ENCODE measurements around the gene ELANE. TPM values are rescaled to one million over a fixed set of nuclear protein-coding genes. Genes with fewer than 3 reads are reported as not detected.
"Not testable (repeated sequence)": the region's sequence is repeated elsewhere in the genome, so short reads cannot be mapped to it uniquely, and the experiment has no call there.

Gene ELANE
- total RNA-seq, 1 donor, result 11.0 TPM

GRCh38 chr19:835210-835810, 16.8 kb upstream of the ELANE start:
- no peak for DNase-seq (ENCODE audit: low read depth in 2 of 3, low spot score in 2 of 3)

DNA sequence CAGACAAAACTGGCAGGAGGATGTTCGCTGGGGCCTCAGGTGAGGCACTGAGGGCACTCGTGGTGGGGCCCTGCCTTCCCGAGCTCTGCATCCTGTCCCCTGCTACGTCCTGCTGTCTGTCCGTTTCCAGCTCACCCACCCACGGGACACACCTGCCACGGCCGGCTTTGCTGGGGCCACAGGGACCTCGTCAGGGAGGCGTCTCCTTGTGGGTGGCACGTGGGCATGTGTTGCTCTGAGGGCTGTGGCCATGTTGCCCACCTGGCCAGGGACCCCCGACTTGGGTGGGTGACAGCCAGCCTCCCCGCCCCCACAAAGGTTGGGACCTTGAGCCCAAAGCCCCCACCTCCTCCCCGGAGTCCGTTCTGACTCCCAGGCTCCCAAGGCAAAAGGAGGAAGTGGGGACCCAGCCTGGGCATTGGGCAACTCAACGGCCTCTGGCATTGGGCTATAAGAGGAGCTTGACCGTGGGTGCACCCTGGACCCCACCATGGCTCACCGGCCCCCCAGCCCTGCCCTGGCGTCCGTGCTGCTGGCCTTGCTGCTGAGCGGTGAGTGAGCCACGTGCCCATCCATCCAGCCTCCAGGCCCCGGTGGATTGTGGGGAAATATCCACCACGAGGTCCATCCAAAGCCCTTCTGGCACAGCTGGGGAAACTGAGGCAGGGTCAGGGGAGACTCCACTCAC, 11.4 kb upstream of the ELANE start, which contains the start of gene PRTN3:
Gene PRTN3, plus strand, starts transcription at position 481 of the 688 bp plus-strand sequence. Its CDS starts 10 bp downstream, at position 491.
- DNase-seq (ENCODE audit: low read depth in 2 of 3, low spot score in 2 of 3), result no peak

- DNase-seq (ENCODE audit: low read depth in 2 of 3, low spot score in 2 of 3), result not testable (repeated sequence)
Observed at GRCh38 chr19:842802-843179, 9.3 kb upstream of the ELANE start.

- DNase-seq (ENCODE audit: low read depth in 2 of 3, low spot score in 2 of 3), result no peak
Observed at GRCh38 chr19:843180-843835, 8.8 kb upstream of the ELANE start.

DNA sequence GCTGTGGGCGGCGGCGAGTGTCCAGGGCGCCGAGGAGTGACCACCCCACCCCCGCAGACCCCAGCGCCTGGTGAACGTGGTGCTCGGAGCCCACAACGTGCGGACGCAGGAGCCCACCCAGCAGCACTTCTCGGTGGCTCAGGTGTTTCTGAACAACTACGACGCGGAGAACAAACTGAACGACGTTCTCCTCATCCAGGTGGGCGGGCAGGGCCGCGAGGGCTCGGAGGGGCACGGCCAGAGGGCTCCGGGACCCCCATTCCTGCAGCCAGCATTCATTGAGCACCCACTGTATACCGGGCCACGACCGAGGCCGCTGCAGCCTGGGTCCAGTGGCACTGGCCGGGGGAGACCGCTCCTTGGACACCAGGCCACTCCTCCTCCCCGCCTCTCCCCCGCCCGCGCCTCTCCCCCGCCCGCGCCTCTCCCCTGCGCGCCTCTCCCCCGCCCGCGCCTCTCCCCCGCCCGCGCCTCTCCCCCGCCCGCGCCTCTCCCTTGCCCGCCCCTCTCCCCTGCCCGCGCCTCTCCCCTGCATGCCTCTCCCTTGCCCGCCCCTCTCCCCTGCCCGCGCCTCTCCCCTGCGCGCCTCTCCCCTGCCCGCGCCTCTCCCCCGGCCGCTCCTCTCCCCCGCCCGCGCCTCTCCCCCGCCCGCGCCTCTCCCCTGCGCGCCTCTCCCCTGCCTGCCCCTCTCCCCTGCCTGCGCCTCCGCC, 8.1 kb upstream of the ELANE start:
- no peak for DNase-seq (ENCODE audit: low read depth in 2 of 3, low spot score in 2 of 3)

GRCh38 chr19:844546-844971, 7.5 kb upstream of the ELANE start:
- peak in 1 of 3 donors; percentile 38 for DNase-seq (ENCODE audit: low read depth in 2 of 3, low spot score in 2 of 3)

DNA sequence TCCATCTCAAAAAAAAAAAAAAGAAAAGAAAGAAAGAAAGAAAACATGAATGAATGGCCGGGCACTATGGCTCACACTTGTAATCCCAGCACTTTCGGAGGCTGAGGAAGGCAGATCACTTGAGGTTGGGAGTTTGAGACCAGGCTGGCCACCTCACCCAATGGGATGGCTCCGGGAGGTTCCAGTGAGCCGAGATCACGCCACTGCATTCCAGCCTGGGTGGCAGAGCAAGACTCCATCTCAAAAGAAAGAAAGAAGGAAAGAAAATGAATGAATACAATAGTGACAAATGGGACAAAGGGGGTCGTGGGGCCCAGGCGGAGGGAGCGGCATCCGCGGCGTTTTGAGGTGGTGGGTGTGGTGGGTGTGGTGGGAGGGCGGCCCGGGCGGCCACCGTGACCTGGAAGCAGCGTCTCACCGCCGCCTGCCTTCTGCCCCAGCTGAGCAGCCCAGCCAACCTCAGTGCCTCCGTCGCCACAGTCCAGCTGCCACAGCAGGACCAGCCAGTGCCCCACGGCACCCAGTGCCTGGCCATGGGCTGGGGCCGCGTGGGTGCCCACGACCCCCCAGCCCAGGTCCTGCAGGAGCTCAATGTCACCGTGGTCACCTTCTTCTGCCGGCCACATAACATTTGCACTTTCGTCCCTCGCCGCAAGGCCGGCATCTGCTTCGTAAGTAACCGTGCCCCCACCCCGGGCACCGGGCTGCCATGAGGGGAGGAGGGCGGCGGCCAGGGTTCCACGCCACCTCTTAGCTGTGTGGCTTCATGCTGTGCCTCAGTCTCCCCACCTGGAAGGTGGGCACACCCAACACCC, 6.2 kb upstream of the ELANE start:
- DNase-seq (ENCODE audit: low read depth in 2 of 3, low spot score in 2 of 3), result no peak

- no peak for DNase-seq (ENCODE audit: low read depth in 2 of 3, low spot score in 2 of 3)
Observed at GRCh38 chr19:848386-848921, 3.6 kb upstream of the ELANE start.

- DNase-seq (ENCODE audit: low read depth in 2 of 3, low spot score in 2 of 3), result not testable (repeated sequence)
Observed at GRCh38 chr19:849195-849594, 2.9 kb upstream of the ELANE start.

DNA sequence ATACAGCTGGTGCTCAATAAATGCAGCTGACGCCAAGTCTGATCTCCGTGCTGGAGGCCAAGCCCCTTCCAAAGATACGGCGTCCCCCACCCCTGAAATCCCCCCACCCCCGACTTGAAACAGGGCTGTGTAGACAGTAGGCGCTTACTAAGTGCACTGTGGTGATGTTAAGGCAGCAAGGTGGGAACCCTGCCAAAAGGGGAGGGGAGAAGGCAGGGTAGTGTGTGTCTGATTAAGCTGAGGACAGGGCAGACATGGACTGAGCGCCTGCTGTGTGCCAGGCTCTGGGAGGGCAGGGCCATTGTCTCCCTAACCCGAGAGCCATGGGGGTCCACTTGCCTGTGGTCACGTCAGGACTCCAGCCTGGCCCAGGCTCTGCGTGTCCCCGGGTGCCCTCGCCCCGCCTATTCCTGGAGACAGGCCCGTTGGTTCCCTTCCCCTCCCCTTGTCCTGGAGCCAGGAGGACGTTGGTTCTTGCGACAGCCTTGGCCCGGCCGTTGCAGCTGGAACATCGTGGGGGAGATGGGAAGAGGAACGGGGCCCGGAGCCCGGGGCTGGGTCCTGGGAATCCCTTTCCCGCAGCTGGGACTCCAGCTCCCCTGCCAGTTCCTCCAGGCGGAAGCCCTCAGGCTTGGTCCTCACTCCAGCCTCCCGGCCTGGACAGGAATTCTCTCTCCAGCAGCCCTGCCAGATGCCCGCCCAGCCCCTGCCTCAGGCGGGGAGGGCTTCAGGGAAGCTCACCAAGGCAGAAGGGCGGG, 1.7 kb upstream of the ELANE start:
- peak in 1 of 3 donors; percentile 49 for DNase-seq (ENCODE audit: low read depth in 2 of 3, low spot score in 2 of 3)

- DNase-seq (ENCODE audit: low read depth in 2 of 3, low spot score in 2 of 3), result no peak
Observed at GRCh38 chr19:850979-851335, 1.1 kb upstream of the ELANE start.

GRCh38 chr19:853014-853585, 997 bp downstream of the ELANE start:
- DNase-seq (ENCODE audit: low read depth in 2 of 3, low spot score in 2 of 3), result no peak

DNA sequence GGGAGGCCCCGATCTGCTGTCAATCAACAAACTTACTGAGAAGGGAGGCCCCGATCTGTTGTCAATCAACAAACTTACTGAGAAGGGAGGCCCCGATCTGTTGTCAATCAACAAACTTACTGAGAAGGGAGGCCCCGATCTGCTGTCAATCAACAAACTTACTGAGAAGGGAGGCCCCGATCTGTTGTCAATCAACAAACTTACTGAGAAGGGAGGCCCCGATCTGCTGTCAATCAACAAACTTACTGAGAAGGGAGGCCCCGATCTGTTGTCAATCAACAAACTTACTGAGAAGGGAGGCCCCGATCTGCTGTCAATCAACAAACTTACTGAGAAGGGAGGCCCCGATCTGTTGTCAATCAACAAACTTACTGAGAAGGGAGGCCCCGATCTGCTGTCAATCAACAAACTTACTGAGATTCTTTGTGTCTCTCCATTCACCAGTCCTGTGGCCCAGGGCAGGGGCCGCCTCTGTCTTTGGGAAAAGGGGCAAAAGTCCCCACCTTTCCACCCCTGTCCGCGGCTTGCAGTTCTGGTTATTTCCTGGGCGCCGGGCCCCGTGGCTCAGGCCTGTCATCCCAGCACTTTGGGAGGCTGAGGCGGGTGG, 1.6 kb downstream of the ELANE start:
- not testable (repeated sequence) for DNase-seq (ENCODE audit: low read depth in 2 of 3, low spot score in 2 of 3)

- no peak for DNase-seq (ENCODE audit: low read depth in 2 of 3, low spot score in 2 of 3)
Observed at GRCh38 chr19:854549-854948, 2.4 kb downstream of the ELANE start.

DNA sequence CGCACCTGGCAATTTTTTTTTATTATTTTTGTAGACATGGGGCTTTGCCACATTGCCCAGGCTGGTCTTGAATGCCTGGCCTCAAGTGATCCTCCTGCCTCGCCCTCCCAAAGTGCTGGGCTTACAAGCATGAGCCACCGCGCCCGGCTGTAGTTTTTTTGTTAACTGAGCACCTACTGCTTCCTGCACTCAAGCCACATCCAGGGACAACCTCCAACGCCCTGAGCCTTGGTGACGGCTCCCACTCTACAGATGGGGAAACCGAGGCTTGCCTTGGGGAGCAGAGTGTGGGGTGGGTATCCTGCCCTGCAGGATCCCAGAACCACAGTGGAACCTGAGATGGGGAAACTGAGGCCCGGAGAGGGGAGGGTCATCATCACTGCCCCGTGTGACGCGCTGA, 3.0 kb downstream of the ELANE start:
- no peak for DNase-seq (ENCODE audit: low read depth in 2 of 3, low spot score in 2 of 3)

GRCh38 chr19:855566-856120, 3.5 kb downstream of the ELANE start:
- DNase-seq (ENCODE audit: low read depth in 2 of 3, low spot score in 2 of 3), result no peak

GRCh38 chr19:858284-858683, 6.2 kb downstream of the ELANE start:
- no peak for DNase-seq (ENCODE audit: low read depth in 2 of 3, low spot score in 2 of 3)

Data from hematopoietic multipotent progenitor cell (in vitro differentiated cells).